ENCODE measurements around the gene HDAC4. TPM values are rescaled to one million over a fixed set of nuclear protein-coding genes. Genes with fewer than 3 reads are reported as not detected.

The HDAC4 gene
- total and polyA plus RNA-seq, 12 donors: 3.7 to 40.0 (median 25.5) TPM

DNA sequence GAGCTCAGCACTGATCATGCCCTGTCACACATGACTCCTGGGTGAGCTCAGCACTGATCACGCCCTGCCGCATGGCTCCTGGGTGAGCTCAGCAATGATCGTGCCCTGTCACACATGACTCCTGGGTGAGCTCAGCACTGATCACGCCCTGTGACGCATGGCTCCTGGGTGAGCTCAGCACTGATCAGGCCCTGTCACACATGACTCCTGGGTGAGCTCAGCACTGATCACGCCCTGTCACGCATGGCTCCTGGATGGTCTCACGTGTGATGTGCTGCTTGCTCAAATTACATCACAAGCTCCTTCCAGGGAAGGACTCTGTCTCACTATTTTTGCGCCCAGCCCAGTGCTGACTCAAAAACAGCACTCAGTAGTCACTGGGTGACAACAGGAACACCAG, 258.0 kb downstream of the HDAC4 start:
- ATAC-seq: no peak
- no peaks in the 10 kb centered on the region for H3K27me3 ChIP-seq
- peaks cover 0 to 93% (median 37%) of the 10 kb centered on the region in 9 donors for H3K36me3 ChIP-seq
- no peak overlapping the region for H3K27ac ChIP-seq
- intact Hi-C loops (cut with DNase I): loop anchor here in 2 of 10 donors (10.0 kb wide), 2 partner anchors 252 to 852 kb away; no protein-coding TSS in a partner anchor
- 96% methylated on average over 9 of the region's 9 CpGs for WGBS, 2 donors
- TF ChIP-seq, protein P1, sequence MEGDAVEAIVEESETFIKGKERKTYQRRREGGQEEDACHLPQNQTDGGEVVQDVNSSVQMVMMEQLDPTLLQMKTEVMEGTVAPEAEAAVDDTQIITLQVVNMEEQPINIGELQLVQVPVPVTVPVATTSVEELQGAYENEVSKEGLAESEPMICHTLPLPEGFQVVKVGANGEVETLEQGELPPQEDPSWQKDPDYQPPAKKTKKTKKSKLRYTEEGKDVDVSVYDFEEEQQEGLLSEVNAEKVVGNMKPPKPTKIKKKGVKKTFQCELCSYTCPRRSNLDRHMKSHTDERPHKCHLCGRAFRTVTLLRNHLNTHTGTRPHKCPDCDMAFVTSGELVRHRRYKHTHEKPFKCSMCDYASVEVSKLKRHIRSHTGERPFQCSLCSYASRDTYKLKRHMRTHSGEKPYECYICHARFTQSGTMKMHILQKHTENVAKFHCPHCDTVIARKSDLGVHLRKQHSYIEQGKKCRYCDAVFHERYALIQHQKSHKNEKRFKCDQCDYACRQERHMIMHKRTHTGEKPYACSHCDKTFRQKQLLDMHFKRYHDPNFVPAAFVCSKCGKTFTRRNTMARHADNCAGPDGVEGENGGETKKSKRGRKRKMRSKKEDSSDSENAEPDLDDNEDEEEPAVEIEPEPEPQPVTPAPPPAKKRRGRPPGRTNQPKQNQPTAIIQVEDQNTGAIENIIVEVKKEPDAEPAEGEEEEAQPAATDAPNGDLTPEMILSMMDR (IDR thresholded peaks at IDR 0.05): no peak
- peaks cover 0 to 4% (median 0%) of the 10 kb centered on the region in 9 donors for H3K4me1 ChIP-seq
- no peak overlapping the region for H3K4me3 ChIP-seq
- DNase-seq: no peak
- H3K9me3 ChIP-seq: no peaks in the 10 kb centered on the region

DNA sequence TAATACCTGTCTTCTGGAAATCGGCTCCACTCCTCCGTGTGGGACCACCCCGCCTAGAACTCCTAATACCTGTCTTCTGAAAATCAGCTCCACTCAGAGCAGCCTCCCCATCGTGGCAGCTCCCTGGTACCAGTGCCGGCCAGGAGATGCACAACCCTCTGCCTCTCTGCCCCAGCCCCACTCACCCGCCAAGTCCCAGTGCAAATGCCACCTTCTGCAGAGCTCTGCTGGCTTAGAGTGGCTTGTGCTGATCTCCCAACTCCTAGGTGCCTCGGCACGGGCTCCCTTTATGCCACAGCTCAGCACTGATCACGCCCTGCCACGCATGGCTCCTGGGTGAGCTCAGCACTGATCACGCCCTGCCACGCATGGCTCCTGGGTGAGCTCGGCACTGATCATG, 258.5 kb downstream of the HDAC4 start:
- DNase-seq (no peak), ATAC-seq (no peak)
- no peaks in the 10 kb centered on the region for H3K27me3 ChIP-seq
- peaks cover 0 to 9% (median 1%) of the 10 kb centered on the region in 9 donors for H3K4me1 ChIP-seq
- TF ChIP-seq, protein P1 (IDR thresholded peaks at IDR 0.05): no peak
- H3K36me3 ChIP-seq: peaks cover 0 to 93% (median 31%) of the 10 kb centered on the region in 9 donors
- H3K27ac ChIP-seq: no peak overlapping the region
- H3K9me3 ChIP-seq: no peaks in the 10 kb centered on the region
- WGBS, 2 donors: 96% methylated on average over 13 of the region's 13 CpGs
- no peak overlapping the region for H3K4me3 ChIP-seq
- intact Hi-C loops (cut with DNase I): loop anchor here in 2 of 10 donors (10.0 kb wide), 2 partner anchors 253 to 853 kb away; no protein-coding TSS in a partner anchor

DNA sequence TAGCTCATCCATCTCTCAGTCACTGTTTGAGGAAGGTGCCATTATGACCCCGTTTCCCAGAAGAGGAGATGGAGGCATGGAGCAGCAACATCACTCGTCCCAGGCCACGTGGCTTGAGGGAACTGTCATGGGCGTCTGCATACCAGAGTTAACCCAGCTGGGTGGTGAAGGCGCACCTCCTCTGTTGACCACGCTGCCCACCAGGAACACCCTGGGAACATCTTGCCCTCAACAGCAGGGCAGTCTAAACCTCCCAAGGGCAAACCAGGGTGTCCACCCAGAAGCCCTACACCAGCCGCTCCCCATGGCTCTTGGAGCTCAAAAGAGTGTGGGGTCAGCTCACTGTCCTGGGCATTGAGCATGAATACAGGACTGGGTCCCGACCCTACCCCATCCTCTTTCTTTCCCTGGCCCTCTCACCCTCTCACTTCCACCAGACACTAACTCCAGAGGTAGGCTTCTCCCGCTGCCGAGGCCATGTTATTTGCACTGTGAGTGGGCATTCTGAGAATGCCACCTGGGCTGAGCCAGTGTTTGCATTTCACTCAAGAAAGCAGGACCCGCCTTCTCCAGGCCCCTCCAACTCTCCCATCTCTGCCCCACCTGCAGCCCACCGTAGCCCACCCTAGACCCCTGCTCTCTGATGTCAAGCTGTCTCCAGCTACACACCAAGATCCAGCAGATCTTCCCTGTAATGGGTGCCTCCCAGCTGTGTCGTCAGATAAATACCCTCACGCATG, 259.6 kb downstream of the HDAC4 start:
- DNase-seq: no peak
- H3K36me3 ChIP-seq: peaks cover 0 to 99% (median 32%) of the 10 kb centered on the region in 9 donors

DNA sequence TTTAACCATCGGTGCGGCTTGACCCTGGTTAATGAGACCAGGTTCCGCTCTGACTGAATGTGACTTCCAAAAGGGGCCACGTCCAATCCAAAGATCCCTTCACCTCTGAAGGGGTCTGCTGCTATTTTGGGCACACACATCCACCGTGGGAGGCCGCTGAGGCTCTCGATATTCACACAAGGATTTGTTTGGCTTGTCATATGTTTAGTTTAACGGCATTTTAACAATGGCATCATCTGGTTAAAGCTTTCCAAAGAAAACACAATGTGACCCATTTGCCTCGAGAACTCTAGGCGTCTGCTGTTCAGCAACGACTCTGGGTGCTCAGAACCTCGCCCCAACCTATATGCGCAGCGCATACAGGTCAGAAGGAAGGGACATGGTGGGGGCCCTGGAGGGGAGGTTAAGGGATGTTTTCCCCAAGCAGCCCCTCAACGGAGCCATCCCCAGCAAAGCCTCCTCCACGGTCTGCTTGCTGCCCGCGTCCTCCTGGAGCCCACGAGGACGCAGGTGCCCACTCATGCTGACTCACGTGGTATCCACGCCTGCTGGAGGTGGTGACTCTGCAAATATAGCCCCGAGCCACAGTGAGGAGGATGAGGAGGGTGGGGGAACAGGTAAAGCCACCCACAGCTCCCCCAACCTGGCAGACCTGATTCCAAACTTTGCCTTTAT, 260.3 kb downstream of the HDAC4 start:
- DNase-seq: no peak
- TF ChIP-seq, protein P1 (IDR thresholded peaks at IDR 0.05): no peak
- Histone ChIP-seq H3K27ac (no peak overlapping the region), H3K36me3 (peaks cover 0 to 99% (median 39%) of the 10 kb centered on the region in 9 donors), H3K27me3 (no peaks in the 10 kb centered on the region), H3K9me3 (peaks cover 0 to 6% (median 0%) of the 10 kb centered on the region in 11 donors), H3K4me1 (peaks cover 0 to 13% (median 4%) of the 10 kb centered on the region in 9 donors), H3K4me3 (no peak overlapping the region)
- 84 to 86% methylated on average over 23 of the region's 23 CpGs for WGBS, 2 donors
- ATAC-seq: no peak
- intact Hi-C loops (cut with DNase I): loop anchor here in 2 of 10 donors (10.0 kb wide), 2 partner anchors 254 to 854 kb away; no protein-coding TSS in a partner anchor

More for the DNA sequence above, 259.6 kb downstream of the HDAC4 start:
- no peak overlapping the region for H3K4me3 ChIP-seq
- ATAC-seq: no peak
- peaks cover 0 to 4% (median 0%) of the 10 kb centered on the region in 11 donors for H3K9me3 ChIP-seq
- H3K27me3 ChIP-seq: no peaks in the 10 kb centered on the region
- TF ChIP-seq, protein P1 (IDR thresholded peaks at IDR 0.05): no peak
- intact Hi-C loops (cut with DNase I): loop anchor here in 2 of 10 donors (10.0 kb wide), 2 partner anchors 254 to 854 kb away; no protein-coding TSS in a partner anchor
- H3K4me1 ChIP-seq: peaks cover 0 to 13% (median 4%) of the 10 kb centered on the region in 9 donors
- H3K27ac ChIP-seq: no peak overlapping the region
- WGBS, 2 donors: 95% methylated on average over 14 of the region's 14 CpGs
